GM19239 (cell line): Measurements from ENCODE around the gene HUNK.

Experiments
- DNase-seq: peaks from one replicate; pipeline ENCODE4 v3.0.0; 2011; ENCODE audit warnings: low spot score; ENCODE audit not compliant: insufficient read length
- FAIRE-seq: peaks from 2 replicates; lab custom pipeline; 2011; peaks lifted over from hg19 to GRCh38; lab: Jason Lieb, UNC

HUNK gene

DNA sequence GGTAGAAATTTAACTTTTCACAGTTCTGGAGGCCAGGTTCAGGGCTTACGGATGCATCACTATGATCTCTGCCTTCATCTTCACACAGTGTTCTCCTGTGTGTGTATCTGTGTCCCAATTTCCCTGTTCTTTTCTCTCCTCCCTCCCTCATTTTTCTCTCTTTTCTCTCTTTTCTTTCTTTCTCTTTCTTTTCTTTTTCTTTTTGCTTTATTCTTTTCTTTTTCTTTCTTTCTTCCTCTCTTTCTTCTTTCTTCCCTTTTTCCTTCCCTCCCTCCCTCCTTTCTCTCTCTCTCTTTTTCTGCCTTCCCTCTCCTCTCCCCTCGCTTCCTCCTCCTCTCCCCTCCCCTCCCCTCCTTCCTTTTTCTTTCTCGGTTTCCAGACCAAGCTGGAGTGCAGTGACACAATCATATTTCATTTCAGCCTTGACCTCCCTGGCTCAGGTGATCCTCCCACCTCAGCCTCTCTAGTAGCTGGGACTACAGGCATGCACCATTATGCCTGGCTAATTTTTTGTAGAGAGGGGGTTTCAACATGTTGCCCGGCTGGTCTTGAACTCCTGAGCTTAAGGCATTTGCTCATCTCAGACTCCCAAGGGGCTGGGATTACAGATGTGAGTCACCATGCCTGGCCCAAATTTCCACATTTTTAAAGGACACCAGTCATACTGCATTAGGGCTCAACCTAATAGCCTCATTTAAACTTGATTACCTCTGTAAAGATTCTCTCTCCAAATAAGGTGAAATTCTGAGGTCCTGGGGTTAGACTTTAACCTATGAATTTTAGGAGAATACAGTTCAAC is 115.9 kb downstream of the HUNK start:
- DNase-seq (no peak), FAIRE-seq (no peak)

DNA sequence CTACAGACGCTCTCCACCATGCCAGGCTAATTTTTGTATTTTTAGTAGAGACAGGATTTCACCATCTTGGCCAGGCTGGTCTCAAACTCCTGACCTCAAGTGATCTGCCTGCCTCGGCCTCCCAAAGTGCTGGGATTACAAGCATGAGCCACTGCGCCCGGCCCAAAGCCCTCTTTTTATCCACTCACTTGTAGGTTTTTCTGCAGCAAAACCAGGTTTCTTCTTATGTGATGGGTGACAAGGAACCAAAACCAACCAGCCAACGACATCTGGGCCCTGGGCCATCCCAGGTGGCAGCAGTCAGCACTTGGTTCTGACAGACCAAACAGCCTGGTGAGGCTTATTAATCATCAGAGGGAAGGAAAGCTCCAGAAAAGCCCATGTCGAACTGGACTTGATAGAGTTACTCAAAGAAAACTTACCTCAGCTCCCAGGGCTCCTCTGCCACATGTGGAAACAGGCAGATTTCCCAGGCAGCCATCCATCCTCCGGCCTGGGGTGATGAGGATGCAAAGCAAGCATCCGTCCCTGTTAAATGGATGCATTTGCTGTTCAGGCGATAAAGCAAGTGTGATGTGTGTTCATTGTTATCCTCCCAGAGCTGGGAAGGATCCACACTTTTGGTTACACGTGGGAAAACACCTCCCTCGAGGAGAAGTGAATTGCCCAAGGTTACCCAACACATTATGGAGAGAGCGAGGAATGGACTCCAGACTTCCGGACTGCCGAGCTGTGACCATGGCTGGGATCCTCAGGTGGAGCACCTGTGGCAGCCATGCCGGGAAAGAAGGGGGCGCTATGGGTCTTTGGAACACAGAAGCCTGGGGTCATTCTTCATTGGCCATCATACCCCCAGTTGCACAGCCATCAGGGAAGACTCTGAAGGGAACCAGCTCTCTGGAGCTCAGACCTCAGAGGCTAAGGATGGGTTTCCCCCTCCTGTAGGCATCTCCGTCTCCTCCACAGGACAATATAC is 118.8 kb downstream of the HUNK start:
- no peak for DNase-seq
- FAIRE-seq, result no peak

- DNase-seq (no peak), FAIRE-seq (no peak)
These were observed 119.6 kb downstream of the HUNK start for GRCh38 chr21:31992391-31992790.

DNA sequence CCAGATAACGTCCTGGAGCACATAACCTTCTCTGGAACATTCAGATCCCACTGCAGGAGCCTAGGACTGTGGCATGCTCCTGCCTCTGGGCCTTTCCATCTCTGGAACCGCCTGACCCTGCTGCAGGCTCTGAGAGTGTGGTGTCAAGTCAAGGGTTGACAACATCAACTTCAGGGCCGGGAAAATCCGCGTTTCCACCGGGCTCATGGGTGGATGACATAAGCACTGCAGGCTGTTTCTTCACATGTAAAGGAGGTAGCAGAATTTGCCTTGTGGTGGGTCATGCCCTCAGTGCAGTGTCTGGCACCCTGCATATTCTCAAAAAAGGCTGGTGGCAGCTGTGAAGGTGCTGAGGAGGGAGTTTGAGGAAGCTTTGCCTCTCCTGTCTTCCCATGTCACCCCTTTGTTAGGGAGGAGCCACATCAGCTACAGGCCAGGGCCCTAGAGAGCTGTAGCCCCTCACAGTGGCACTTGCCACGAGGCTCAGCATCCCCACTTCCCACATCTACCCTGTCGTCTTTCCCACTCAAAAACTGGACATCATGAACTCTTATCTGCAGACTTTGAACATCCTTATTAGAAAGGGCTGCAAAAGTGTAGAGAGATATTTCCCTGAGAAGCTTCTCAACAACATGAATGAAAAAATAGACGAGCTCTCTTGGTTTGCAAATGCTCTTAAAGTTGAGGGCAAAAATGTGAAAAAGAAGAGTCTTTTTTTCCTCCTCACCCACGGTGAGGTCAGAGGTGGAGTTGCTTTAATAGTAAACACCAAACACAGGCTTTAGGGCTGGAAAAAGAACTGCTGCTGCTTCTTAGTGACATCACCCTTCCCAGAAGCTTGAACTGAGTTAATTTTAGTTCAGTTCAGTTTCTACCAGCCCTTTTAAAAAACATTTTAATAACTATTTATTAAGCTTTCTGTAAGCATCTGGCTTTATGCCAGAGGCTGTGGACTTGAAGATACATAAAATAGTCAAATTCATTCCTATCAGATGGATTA is 121.3 kb downstream of the HUNK start:
- no peak for FAIRE-seq

GRCh38 chr21:31997191-31997590 is 124.4 kb downstream of the HUNK start:
- no peak for FAIRE-seq
- DNase-seq, result no peak

More for the DNA sequence above, 121.3 kb downstream of the HUNK start:
- no peak for DNase-seq

GRCh38 chr21:31999810-32000468 is 127.1 kb downstream of the HUNK start:
- FAIRE-seq (no peak), DNase-seq (no peak)

DNA sequence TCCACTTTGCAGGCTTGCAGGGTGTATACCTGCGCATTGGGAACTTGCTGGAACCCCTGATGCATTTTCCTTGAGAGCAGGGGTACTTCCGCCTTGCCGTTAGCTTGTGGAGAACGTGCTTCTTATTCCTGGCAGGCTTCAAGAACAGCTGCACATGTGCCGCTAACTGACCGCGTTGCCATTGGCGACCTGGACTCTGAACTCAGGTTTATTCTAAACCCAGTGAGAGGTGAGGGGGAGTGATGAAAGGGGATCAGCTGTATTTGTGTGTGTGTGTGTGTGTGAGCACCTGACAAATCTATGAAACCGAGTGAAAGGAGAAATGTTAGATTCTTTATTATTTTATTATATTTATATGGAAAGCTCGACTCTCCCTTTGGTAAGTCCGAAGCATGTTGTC is 128.6 kb downstream of the HUNK start:
- no peak for DNase-seq
- FAIRE-seq, result no peak

DNA sequence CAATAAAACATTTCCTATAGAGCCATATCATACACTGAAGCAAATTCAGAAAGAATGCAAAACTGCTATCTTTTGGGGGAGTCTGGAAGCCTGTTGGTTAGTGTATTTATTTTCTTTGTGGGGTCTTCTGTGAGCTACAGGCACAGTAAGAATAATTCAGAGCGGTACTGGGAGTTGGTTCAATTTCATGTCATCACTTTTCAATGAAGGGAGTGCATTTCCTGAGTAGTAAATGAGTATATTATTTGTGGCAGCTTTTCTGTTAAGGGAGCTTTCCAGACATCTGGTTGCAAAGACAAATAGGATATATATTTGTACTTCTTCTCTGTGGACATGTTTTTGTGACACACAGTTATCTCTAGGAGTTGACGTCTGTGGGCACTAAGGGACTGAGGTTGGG is 130.6 kb downstream of the HUNK start:
- DNase-seq, result no peak
- no peak for FAIRE-seq

GRCh38 chr21:32004291-32004690 is 131.5 kb downstream of the HUNK start:
- DNase-seq (no peak), FAIRE-seq (no peak)

DNA sequence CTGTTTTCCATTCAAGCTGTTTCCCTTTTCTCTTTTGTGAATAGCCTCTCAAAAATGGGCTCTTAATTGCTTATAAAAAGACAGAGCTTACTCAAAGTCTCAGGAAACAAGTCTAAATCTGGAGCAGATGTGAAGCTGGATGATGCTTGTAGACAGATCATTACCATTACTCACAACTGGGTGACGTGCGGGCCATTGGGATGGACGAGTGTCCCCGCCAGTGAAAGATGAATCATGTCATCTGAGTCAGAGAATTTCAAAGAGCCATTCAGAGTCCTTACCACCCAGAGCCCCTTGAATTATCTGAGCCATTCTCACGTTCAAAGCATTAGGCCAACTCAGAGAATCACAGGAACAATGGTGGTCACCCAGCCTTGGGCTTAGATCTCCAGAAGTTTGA is 134.6 kb downstream of the HUNK start:
- DNase-seq, result no peak
- FAIRE-seq, result no peak

DNA sequence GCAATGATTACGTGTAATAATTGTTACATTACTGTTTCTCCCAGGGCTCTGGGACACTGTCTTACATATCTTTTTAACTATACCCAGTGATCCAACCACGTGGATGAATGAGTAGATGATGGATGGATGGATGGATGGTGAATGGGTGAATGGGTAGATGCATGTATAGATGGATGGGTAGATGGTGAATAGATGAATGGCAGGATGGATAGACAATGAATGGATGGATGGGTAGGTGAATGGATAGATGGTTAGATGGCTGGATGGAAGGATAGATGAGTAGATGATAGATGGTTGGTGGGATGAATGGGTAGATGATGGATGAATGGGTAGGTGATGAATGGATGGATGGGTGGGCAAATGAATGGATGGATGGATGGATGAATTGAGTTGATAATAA is 135.9 kb downstream of the HUNK start:
- DNase-seq (no peak), FAIRE-seq (no peak)

- FAIRE-seq (no peak), DNase-seq (no peak)
These were observed 136.4 kb downstream of the HUNK start for GRCh38 chr21:32009263-32009662.

- no peak for FAIRE-seq
- DNase-seq, result no peak
These were observed 142.8 kb downstream of the HUNK start for GRCh38 chr21:32015461-32016139.

DNA sequence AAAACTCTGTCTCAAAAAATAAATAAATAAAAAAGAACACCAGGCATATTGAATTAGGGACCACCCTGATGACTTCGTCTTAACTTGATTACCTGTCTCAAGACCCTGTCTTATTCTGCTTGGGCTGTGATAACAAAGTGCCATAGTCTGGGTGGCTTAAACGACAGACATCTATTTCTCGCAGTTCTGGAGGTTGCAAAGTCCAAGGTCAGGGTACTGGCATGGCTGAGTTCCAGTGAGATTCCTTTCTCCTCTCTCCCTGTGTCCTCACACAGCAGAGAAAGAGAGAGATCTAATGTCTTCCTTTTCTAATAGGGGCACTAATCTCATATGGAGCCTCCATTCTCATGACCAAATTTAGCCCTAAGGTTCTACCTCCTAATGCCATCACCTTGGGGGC is 145.6 kb downstream of the HUNK start:
- no peak for DNase-seq
- no peak for FAIRE-seq

DNA sequence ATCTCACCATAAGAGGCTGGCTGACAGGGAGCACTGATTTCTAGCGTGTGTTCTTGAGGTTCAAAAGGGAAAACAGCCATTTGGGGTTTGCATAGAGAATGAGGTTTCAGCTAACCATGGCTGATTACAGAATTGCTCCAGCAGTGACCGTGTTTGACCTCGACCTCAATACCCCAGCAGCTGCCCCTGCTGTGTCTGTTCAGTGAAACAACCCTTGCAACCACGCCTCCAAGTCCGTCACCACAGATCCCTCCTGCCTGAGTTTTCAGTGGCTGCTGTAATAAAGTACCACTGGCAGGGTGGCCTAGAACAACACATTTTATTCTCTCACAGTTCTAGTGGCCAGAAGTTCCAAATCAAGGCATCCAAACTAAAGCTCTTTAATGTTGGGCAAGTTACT is 147.7 kb downstream of the HUNK start:
- FAIRE-seq, result no peak
- DNase-seq, result no peak

DNA sequence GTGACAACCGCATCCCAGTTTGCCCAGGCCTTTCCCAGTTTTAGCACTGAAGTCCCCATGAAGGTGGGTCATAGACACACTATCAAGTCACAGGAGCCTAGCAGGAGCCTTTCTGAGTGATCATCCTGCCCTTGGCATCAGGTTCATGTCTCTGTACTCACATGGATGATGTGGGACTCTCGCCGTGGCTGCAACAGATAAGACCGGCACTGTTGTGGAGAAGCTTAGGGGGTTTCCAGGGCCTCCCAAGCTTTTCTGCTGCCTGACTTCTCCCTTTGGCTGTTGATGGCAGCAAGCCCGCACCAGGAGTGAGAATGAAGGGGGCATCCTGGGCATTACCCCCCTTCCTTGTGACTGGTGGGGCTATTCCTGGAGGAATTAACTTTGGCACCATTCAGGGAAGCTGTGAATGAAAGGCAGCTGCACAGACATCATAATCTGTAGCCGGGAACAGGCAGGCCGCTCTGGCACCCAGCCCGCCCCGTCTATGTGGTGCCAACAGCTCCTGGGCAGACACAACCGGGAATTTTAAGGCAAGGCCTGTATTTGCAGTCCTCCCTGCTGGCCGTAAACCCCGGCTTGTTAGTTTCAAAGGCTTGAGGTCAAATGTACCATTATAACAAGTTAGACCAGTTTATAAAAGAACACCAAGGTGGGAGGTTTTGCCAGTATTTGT is 148.6 kb downstream of the HUNK start:
- no peak for DNase-seq
- no peak for FAIRE-seq

- no peak for DNase-seq
- no peak for FAIRE-seq
These were observed 149.3 kb downstream of the HUNK start for GRCh38 chr21:32022146-32022545.

GRCh38 chr21:32030146-32030652 is 157.4 kb downstream of the HUNK start:
- DNase-seq (no peak), FAIRE-seq (no peak)
